ENCODE data around the gene ARHGAP26. TPM values are rescaled to one million over a fixed set of nuclear protein-coding genes. Genes with fewer than 3 reads are reported as not detected.
A peak's percentile ranks its signal among the peaks of the same experiment; 100 is the strongest.

Gene ARHGAP26
- total RNA-seq, 1 donor from 2014 or later = 42.1 TPM

DNA sequence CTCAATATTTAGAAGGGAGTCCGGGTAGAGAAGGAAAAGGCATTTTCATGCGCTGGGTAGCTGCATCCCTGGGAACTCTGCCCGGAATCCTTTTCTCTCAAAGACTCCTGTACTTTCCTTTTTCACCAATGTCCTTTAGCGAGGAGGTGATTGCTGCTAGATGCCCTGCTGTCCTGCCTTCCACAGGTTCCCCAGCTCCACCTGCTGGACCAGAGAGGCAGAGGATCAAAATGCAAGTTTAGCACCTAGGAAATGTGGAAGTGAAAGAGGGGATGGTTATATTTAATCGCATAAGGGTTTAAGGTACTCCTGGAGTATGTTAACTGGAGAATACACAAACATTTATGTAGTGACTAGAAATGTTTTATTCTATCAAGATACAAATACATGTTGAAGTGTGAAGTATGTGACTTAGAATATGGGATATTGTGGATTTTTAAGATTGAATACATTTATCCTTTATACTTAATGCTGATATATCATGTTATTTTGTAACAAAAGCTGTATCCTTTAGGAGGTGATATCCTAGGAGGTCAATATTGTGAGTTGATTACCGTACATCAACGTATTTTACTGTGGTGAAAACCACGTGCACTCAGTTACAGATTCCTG is 145.7 kb downstream of the ARHGAP26 start:
- Histone ChIP-seq H3K4me1 (no peaks in the 10 kb centered on the region), H3K9me3 (no peaks in the 10 kb centered on the region), H3K36me3 (peaks cover 19% of the 10 kb centered on the region), H3K27ac (no peak overlapping the region), H3K4me3 (no peak overlapping the region), H3K27me3 (ENCODE audit: low read depth) (no peaks in the 10 kb centered on the region)
- DNase-seq = no peak
- TF ChIP-seq, protein P1, sequence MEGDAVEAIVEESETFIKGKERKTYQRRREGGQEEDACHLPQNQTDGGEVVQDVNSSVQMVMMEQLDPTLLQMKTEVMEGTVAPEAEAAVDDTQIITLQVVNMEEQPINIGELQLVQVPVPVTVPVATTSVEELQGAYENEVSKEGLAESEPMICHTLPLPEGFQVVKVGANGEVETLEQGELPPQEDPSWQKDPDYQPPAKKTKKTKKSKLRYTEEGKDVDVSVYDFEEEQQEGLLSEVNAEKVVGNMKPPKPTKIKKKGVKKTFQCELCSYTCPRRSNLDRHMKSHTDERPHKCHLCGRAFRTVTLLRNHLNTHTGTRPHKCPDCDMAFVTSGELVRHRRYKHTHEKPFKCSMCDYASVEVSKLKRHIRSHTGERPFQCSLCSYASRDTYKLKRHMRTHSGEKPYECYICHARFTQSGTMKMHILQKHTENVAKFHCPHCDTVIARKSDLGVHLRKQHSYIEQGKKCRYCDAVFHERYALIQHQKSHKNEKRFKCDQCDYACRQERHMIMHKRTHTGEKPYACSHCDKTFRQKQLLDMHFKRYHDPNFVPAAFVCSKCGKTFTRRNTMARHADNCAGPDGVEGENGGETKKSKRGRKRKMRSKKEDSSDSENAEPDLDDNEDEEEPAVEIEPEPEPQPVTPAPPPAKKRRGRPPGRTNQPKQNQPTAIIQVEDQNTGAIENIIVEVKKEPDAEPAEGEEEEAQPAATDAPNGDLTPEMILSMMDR (IDR thresholded peaks at IDR 0.05) = peak; percentile 46
- intact Hi-C loops (cut with DNase I) = no loop called here
- peak; percentile 53 to 59 for ATAC-seq

DNA sequence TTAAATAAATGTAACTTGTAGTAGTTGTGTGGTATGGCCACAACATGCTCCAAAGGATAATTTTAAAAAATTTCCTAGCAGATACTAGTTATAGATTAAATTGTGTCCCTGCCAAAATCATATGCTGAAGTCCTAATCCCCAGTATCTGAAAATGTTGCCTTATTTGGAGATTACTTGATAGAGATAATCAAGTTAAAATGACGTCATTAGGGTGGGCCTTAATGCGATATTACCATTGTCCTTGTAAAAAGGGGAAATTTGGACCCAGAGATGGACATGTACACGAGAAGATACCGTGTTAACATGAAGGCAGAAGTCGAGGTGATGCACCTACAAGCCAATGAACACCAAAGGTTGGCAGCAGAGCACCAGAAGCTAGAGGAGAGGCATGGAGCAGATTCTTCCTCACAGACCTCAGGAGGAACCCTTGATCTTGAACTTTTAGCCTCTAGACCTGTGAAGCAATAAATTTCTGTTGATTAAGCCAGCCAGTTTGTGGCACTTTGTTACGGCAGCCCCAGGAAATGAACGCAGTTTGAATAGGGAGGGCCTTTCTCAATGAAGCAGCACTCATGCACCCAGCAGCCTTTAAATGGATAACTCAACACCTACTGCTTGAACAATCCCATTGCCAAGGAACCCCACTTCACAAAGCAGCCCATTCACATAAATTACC is 148.9 kb downstream of the ARHGAP26 start:
- H3K36me3 ChIP-seq = no peaks in the 10 kb centered on the region
- H3K4me3 ChIP-seq = no peak overlapping the region
- DNase-seq (no peak), ATAC-seq (peak in 1 of 2 donors; percentile 20)
- intact Hi-C loops (cut with DNase I) = no loop called here
- no peaks in the 10 kb centered on the region for H3K9me3 ChIP-seq
- no peak overlapping the region for H3K27ac ChIP-seq
- no peaks in the 10 kb centered on the region for H3K27me3 ChIP-seq (ENCODE audit: low read depth)
- TF ChIP-seq, protein P1 (IDR thresholded peaks at IDR 0.05) = no peak
- peaks cover 28% of the 10 kb centered on the region for H3K4me1 ChIP-seq

DNA sequence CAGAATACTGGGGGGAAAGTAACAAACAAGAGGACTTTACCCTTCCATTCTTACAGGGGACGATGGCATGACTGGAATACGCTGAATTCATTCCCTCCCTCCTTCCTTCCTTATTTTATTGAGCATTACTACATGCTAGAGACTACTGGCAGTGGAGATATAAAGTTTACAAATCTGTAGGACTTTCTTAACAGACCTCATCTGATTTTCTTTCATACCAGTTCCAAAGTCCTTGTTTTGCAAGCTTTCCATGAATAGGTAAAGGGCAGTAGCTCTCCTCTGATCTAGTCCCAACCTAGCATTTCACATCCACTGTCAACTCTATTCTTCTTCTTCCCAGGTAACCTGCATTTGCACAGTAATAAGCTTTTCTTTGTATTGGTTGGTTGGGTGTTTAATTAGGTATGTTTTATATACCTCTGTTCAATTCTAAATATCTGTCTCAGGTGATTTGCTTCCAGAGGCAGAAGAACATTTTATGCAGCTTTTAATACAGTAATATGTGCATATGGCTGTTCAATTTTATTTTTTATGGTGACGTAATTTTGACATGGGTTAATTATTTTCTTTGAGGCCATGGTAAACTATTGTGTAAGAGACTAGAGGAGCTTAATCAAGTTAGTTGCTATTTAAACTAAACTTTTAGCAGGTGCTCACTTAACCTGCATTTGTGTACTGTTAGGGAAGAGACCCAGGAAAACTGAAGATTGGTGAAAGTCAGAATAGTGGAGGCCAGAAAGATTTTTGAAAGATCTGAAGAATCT is 150.9 kb downstream of the ARHGAP26 start:
- H3K9me3 ChIP-seq = no peaks in the 10 kb centered on the region
- no peaks in the 10 kb centered on the region for H3K27me3 ChIP-seq (ENCODE audit: low read depth)
- no peak overlapping the region for H3K4me3 ChIP-seq
- intact Hi-C loops (cut with DNase I) = no loop called here
- peaks cover 47% of the 10 kb centered on the region for H3K4me1 ChIP-seq
- H3K27ac ChIP-seq = peak overlapping the region; percentile 3
- TF ChIP-seq, protein P1 (IDR thresholded peaks at IDR 0.05) = no peak
- ATAC-seq (no peak), DNase-seq (no peak)
- H3K36me3 ChIP-seq = no peaks in the 10 kb centered on the region

DNA sequence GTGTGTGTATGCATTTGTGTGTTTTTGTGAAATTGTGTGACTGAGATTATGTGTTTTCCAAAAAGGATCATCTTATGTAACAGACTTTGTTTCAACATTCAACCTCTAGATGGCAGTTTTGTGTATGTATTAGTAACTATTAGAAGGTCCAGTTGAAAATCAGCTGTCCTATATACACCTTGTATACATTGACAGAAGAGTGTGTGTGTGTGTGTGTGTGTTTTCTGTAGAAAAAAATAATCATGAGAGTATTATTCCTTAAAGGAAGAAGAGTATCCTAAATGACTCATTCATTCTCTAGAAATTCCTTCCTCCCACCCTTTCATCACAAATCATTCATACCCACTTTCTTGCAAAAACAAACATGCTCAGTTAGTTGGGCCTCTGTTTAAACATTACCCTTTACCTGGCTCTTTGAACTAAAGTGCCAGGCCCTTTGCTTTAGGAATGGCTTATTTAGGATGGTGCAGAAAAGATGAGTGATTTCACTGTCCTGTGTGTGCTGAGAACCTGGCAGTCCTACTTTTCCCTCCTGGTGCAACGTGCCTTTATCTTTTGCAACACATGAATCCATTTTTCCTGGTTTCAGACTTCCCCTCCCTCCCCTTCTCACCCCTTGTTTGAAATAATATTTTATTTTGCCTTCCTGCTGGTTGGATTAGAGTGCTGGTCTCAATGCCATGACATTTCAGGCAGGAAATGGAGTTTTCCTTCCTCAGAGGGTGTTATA is 152.2 kb downstream of the ARHGAP26 start:
- no peaks in the 10 kb centered on the region for H3K9me3 ChIP-seq
- TF ChIP-seq, protein P1 (IDR thresholded peaks at IDR 0.05) = peak; percentile 49
- peaks cover 55% of the 10 kb centered on the region for H3K4me1 ChIP-seq
- intact Hi-C loops (cut with DNase I) = no loop called here
- no peak overlapping the region for H3K4me3 ChIP-seq
- ATAC-seq (peak; percentile 49 to 65), DNase-seq (no peak)
- no peaks in the 10 kb centered on the region for H3K36me3 ChIP-seq
- H3K27me3 ChIP-seq (ENCODE audit: low read depth) = no peaks in the 10 kb centered on the region
- no peak overlapping the region for H3K27ac ChIP-seq

DNA sequence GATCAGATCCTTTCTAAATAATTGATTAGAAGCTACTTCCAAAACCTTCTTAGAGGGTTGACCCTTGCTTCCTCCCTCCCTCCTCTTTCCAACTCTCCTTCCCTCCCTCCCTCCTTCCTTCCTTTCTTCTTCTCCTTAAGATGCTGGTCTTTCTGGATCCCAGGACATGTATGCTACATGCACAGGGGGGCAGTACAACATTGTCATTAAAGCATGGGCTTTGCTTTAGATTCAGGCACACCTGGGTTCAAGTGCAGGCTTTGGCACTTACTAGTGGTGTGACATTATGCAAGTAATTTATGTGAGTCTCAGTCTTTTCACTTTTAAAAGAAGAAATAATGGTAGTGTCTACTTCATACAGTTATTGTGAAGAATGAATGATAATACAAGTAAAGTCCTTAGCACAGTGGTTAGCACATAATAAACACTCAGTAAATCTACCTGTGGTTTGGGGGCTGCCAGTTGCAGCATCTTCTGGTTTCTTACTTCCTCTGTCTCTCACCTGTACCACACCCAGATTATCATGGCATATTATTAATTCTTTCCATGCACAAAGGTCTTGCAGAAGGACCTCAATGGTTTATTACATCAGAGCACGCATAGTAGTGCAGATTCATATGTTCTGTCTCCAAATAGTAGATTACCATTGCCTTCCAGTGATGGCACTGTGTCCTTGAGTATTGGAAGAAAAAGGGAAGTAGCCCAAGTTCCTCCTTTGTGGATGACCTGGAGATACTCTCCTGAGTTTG is 154.1 kb downstream of the ARHGAP26 start:
- H3K27ac ChIP-seq = peak overlapping the region; percentile 53
- DNase-seq (no peak), ATAC-seq (peak; percentile 44 to 57)
- no peaks in the 10 kb centered on the region for H3K9me3 ChIP-seq
- peaks cover 68% of the 10 kb centered on the region for H3K4me1 ChIP-seq
- H3K4me3 ChIP-seq = no peak overlapping the region
- TF ChIP-seq, protein P1 (IDR thresholded peaks at IDR 0.05) = no peak
- intact Hi-C loops (cut with DNase I) = no loop called here
- H3K36me3 ChIP-seq = no peaks in the 10 kb centered on the region
- no peaks in the 10 kb centered on the region for H3K27me3 ChIP-seq (ENCODE audit: low read depth)
